ENCODE results near the gene PURA.

- TF ChIP-seq, protein P1, sequence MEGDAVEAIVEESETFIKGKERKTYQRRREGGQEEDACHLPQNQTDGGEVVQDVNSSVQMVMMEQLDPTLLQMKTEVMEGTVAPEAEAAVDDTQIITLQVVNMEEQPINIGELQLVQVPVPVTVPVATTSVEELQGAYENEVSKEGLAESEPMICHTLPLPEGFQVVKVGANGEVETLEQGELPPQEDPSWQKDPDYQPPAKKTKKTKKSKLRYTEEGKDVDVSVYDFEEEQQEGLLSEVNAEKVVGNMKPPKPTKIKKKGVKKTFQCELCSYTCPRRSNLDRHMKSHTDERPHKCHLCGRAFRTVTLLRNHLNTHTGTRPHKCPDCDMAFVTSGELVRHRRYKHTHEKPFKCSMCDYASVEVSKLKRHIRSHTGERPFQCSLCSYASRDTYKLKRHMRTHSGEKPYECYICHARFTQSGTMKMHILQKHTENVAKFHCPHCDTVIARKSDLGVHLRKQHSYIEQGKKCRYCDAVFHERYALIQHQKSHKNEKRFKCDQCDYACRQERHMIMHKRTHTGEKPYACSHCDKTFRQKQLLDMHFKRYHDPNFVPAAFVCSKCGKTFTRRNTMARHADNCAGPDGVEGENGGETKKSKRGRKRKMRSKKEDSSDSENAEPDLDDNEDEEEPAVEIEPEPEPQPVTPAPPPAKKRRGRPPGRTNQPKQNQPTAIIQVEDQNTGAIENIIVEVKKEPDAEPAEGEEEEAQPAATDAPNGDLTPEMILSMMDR (IDR thresholded peaks at IDR 0.05 in 8 of 11, conservative IDR thresholded peaks at IDR 0.05 in 3 of 11), result no peak
- TF ChIP-seq POLR2A (IDR thresholded peaks at IDR 0.05), result no peak
These were observed 10.8 kb upstream of the PURA start for GRCh38 chr5:140103154-140103553.

Measured in spleen (tissue), 7 donors.